ENCODE data around the gene CTU1. TPM values are rescaled to one million over a fixed set of nuclear protein-coding genes. Genes with fewer than 3 reads are reported as not detected.

The CTU1 gene
- polyA plus RNA-seq, 12 donors, result 1.1 to 5.1 (median 2.2) TPM; not detected in 1

Other genes with a start within 250 kb of the CTU1 start
- under 1 TPM in 1 of 12 donors, not detected in 11; 0.20 TPM for gene KLK2, start 235.0 kb downstream of the CTU1 start, polyA plus RNA-seq (ENCODE audit: insufficient read length in 12 of 12)
- under 1 TPM in 1 of 12 donors, not detected in 11; 0.21 TPM for gene KLK4, start 197.0 kb downstream of the CTU1 start, polyA plus RNA-seq (ENCODE audit: insufficient read length in 12 of 12)
- gene KLK5, start 155.4 kb downstream of the CTU1 start, polyA plus RNA-seq (ENCODE audit: insufficient read length in 12 of 12), result under 1 TPM in 1 of 12 donors, not detected in 11; 0.32 TPM
- under 1 TPM in 4 of 12 donors, not detected in 8; 0.22 to 0.50 (median 0.39) TPM for gene KLK6, start 138.8 kb downstream of the CTU1 start, polyA plus RNA-seq (ENCODE audit: insufficient read length in 12 of 12)
- under 1 TPM in 8 of 12 donors, not detected in 4; 0.07 to 0.66 (median 0.14) TPM for gene KLK7, start 124.5 kb downstream of the CTU1 start, polyA plus RNA-seq (ENCODE audit: insufficient read length in 12 of 12)
- 1 to 10 TPM in 3 of 12 donors, not detected in 9; 1.0 to 2.3 (median 1.8) TPM for gene KLK8, start 106.8 kb downstream of the CTU1 start, polyA plus RNA-seq (ENCODE audit: insufficient read length in 12 of 12)
- 1 to 10 TPM in 1 of 12 donors, under 1 TPM in 7, not detected in 4; 0.05 to 2.1 (median 0.19) TPM for gene KLK10, start 88.7 kb downstream of the CTU1 start, polyA plus RNA-seq (ENCODE audit: insufficient read length in 12 of 12)
- 1 to 10 TPM in 3 of 12 donors, not detected in 9; 2.0 to 9.1 (median 3.5) TPM for gene KLK11, start 81.8 kb downstream of the CTU1 start, polyA plus RNA-seq (ENCODE audit: insufficient read length in 12 of 12)
- not detected for gene KLK12, start 73.4 kb downstream of the CTU1 start, polyA plus RNA-seq (ENCODE audit: insufficient read length in 12 of 12)
- 1 to 10 TPM in 1 of 12 donors, under 1 TPM in 2, not detected in 9; 0.48 to 1.5 (median 0.61) TPM for gene KLK13, start 43.3 kb downstream of the CTU1 start, polyA plus RNA-seq (ENCODE audit: insufficient read length in 12 of 12)
- under 1 TPM in 9 of 12 donors, not detected in 3; 0.12 to 0.80 (median 0.21) TPM for gene KLK14, start 25.5 kb downstream of the CTU1 start, polyA plus RNA-seq (ENCODE audit: insufficient read length in 12 of 12)
- 1 to 10 TPM in 4 of 12 donors, under 1 TPM in 6, not detected in 2; 0.41 to 2.3 (median 0.87) TPM for gene SIGLEC9, start 16.5 kb upstream of the CTU1 start, polyA plus RNA-seq (ENCODE audit: insufficient read length in 12 of 12)
- gene SIGLEC7, start 33.9 kb upstream of the CTU1 start, polyA plus RNA-seq (ENCODE audit: insufficient read length in 12 of 12), result 1 to 10 TPM in 1 of 12 donors, under 1 TPM in 9, not detected in 2; 0.19 to 1.8 (median 0.53) TPM
- 1 to 10 TPM in 10 of 12 donors, not detected in 2; 1.4 to 6.3 (median 3.0) TPM for gene CD33, start 116.7 kb upstream of the CTU1 start, polyA plus RNA-seq (ENCODE audit: insufficient read length in 12 of 12)
- gene SIGLECL1, start 142.7 kb upstream of the CTU1 start, polyA plus RNA-seq (ENCODE audit: insufficient read length in 12 of 12), result not detected
- gene IGLON5, start 203.2 kb upstream of the CTU1 start, polyA plus RNA-seq (ENCODE audit: insufficient read length in 12 of 12), result under 1 TPM in 8 of 12 donors, not detected in 4; 0.07 to 0.61 (median 0.18) TPM
- 1 to 10 TPM in 7 of 12 donors, under 1 TPM in 3, not detected in 2; 0.74 to 2.2 (median 1.2) TPM for gene VSIG10L, start 233.7 kb upstream of the CTU1 start, polyA plus RNA-seq (ENCODE audit: insufficient read length in 12 of 12)

All from muscle of arm (tissue), 12 donors.